ENCODE data around the gene RIMKLB.
"Not testable (repeated sequence)": the region's sequence is repeated elsewhere in the genome, so short reads cannot be mapped to it uniquely, and the experiment has no call there.

RIMKLB gene

GRCh38 chr12:8820676-8821407 is 123.1 kb downstream of the RIMKLB start:
- DNase-seq (ENCODE audit: low spot score), result not testable (repeated sequence)

GRCh38 chr12:8821591-8821990 is 123.8 kb downstream of the RIMKLB start:
- DNase-seq (ENCODE audit: low spot score), result no peak

GRCh38 chr12:8822298-8822697 is 124.5 kb downstream of the RIMKLB start, which contains the start of gene A2ML1:
A2ML1 (plus strand) TSS chr12:8822621; CDS start chr12:8822652, 31 bp downstream.
- no peak for DNase-seq (ENCODE audit: low spot score)

DNA sequence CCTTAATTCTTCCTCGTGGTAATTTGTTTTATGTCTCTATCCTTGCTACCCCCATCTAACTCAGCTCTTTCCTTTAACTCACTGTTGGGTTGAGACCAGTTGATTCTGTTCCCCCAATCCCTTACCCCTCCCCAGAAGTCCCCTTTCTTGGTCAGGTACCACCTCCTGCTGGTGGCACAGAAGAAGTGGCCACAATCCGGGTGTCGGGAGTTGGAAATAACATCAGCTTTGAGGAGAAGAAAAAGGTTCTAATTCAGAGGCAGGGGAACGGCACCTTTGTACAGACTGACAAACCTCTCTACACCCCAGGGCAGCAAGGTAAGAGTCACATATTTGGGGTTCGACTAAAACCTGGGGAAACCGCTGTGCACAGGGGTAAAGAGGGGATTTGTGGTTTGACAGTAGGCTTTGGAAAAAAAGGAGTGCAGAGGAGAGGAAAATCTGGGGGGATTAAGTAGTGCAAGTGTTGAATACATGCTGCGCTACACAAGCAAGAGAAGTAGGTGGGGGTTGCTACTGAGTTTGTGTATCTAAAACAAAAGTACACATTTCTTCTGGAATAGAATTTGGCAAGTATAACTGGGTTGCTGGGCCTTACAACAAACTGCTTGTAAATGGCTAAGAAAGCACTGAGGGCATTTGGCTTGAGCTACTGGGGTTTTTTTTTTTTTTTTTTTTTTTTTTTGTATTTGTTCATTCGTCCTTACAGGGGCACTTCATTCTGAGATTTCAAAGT is 125.9 kb downstream of the RIMKLB start:
- no peak for DNase-seq (ENCODE audit: low spot score)

DNA sequence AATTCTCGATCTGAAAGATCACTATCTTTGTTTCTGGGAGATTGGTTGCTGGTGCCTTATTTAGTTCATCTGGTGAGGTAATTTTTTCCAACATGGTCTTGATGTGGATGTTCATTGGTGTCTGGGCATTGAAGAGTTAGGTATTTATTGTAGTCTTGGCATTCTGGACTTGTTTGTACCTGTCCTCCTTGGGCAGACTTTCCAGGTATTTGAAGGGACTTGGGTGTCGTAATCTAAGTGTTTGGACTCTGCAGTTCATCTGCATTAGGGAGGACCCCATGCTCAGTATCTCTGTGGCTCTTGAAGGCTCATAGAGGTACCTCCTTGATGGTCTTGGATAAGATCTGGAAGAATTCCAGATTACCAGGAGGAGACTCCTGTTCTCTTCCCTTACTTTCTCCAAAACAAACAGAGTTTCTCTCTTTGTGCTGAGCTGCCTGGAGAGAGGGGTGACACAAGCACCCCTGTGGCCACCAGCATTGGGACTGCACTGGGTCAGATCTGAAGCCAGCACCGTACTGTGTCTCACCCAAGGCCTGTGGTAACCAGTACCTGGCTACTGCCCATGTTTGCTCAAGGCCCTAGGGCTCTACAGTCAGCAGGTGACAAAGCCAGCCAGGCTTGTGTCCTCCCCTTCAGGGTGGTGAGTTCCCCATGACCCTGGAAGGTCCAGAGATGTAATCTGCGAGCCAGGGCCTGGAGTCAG is 129.9 kb downstream of the RIMKLB start:
- DNase-seq (ENCODE audit: low spot score), result no peak

- no peak for DNase-seq (ENCODE audit: low spot score)
Observed at GRCh38 chr12:8828257-8829124, 130.7 kb downstream of the RIMKLB start.

- DNase-seq (ENCODE audit: low spot score), result no peak
Observed at GRCh38 chr12:8829125-8829518, 131.3 kb downstream of the RIMKLB start.

DNA sequence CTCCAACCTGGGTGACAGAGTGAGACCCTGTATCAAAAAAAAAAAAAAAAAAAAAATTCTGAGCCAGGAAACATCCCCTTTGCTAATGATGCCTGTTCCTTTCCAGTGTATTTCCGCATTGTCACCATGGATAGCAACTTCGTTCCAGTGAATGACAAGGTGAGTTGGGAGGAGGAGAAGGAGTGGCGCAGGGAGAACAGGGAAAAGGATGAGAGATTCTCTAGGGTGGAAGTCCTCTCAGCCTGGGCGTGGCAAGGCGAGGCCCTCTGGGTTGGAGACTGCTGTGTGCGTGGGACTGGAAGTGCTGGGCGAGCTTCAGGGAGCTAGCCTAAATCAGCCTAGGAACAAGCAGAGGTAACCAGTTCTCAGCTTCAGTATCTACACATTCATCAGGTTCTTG is 131.8 kb downstream of the RIMKLB start:
- DNase-seq (ENCODE audit: low spot score), result no peak

GRCh38 chr12:8831116-8831515 is 133.3 kb downstream of the RIMKLB start:
- DNase-seq (ENCODE audit: low spot score), result no peak

GRCh38 chr12:8832500-8832899 is 134.7 kb downstream of the RIMKLB start:
- DNase-seq (ENCODE audit: low spot score), result no peak
